SK-N-SH (cell line): ENCODE measurements around the gene TGFBRAP1. TPM values are rescaled to one million over a fixed set of nuclear protein-coding genes. Genes with fewer than 3 reads are reported as not detected.

Experiments
- CTCF ChIA-PET: fragments of 300-600, 350-600 bp; formaldehyde crosslinking; extraction: SDS; loops from one replicate; lab custom pipeline; 2021; lab: Yijun Ruan, JAX
- POLR2A ChIA-PET: fragments of 350-600 bp; sonication (Branson Sonifier 250); formaldehyde crosslinking; extraction: SDS; loops from one replicate; lab custom pipeline; 2020; ENCODE audit warnings: antibody characterized with exemption, inconsistent platforms; lab: Yijun Ruan, JAX
- DNase-seq: peaks from one replicate; pipeline ENCODE4 v3.0.0; 2012
- H2AFZ ChIP-seq: fragments of 200-600 bp; sonication (generic); 2 replicates; pipeline ENCODE4 v1.8.1; 2016; ENCODE audit warnings: antibody characterized with exemption, mild to moderate bottlenecking, low read depth
- H3F3A ChIP-seq: fragments of 200-600 bp; sonication (generic); replicated peaks from 2 replicates; pipeline ENCODE3; 2016; ENCODE audit warnings: antibody characterized with exemption, mild to moderate bottlenecking; ENCODE audit not compliant: insufficient read depth
- H3K27ac ChIP-seq, 2 experiments: fragments of 200-500 bp in 1 of 2; fragments of 200-600 bp in 1 of 2; sonication (Bioruptor generic) in 1 of 2; sonication (generic), shearing (Covaris generic) in 1 of 2; 2 replicates each; pipeline versions ENCODE4 v1.5.1 to v1.6.1; 2014 to 2016; ENCODE audit warnings: low read depth in 2 of 2, inconsistent platforms in 1 of 2, low read length in 1 of 2, mild to moderate bottlenecking in 1 of 2, mixed read lengths in 1 of 2
- H3K27me3 ChIP-seq: fragments of 200-600 bp; sonication (generic), shearing (Covaris generic); 2 replicates; pipeline ENCODE4 v1.6.1; 2016; ENCODE audit warnings: mixed run types; ENCODE audit not compliant: insufficient read depth
- H3K36me3 ChIP-seq, 2 experiments: fragments of 200-500 bp in 1 of 2; fragments of 200-600 bp in 1 of 2; sonication (Bioruptor generic) in 1 of 2; sonication (generic) in 1 of 2; replicated peaks in 1 of 2; 2 replicates each; pipeline versions ENCODE3 to v1.5.1; 2014 to 2016; ENCODE audit warnings: low read length in 1 of 2, mild to moderate bottlenecking in 1 of 2; ENCODE audit not compliant: insufficient read depth in 2 of 2, control insufficient read depth in 1 of 2
- H3K4me1 ChIP-seq, 2 experiments: fragments of 200-500 bp in 1 of 2; fragments of 200-600 bp in 1 of 2; sonication (Bioruptor generic) in 1 of 2; sonication (generic), shearing (Covaris generic) in 1 of 2; 2 replicates each; pipeline versions ENCODE4 v1.5.1 to v1.6.1; 2014 to 2016; ENCODE audit warnings: low read depth in 1 of 2, low read length in 1 of 2, mixed run types in 1 of 2; ENCODE audit not compliant: insufficient read depth in 2 of 2, control insufficient read depth in 1 of 2
- H3K4me2 ChIP-seq: fragments of 200-600 bp; sonication (generic), shearing (Covaris generic); 2 replicates; pipeline ENCODE4 v1.6.1; 2017; ENCODE audit warnings: mixed run types
- H3K4me3 ChIP-seq, 2 experiments: fragments of 200-500 bp in 1 of 2; fragments of 200-600 bp in 1 of 2; sonication (Bioruptor generic) in 1 of 2; sonication (generic), shearing (Covaris generic) in 1 of 2; 2 replicates each; pipeline versions ENCODE4 v1.5.1 to v1.8.1; 2014 to 2016; ENCODE audit warnings: low read depth in 2 of 2, inconsistent platforms in 1 of 2, low read length in 1 of 2, mild to moderate bottlenecking in 1 of 2, mixed read lengths in 1 of 2, moderate library complexity in 1 of 2
- H3K79me2 ChIP-seq: fragments of 200-600 bp; sonication (generic); 2 replicates; pipeline ENCODE4 v1.8.1; 2017; ENCODE audit warnings: mild to moderate bottlenecking; ENCODE audit not compliant: insufficient read depth
- H3K9ac ChIP-seq: fragments of 200-600 bp; sonication (generic); 2 replicates; pipeline ENCODE4 v1.6.1; 2017; ENCODE audit warnings: mixed run types
- H3K9me2 ChIP-seq: fragments of 200-600 bp; sonication (generic); 2 replicates; pipeline ENCODE4 v1.6.1; 2017; ENCODE audit warnings: mixed run types
- H3K9me3 ChIP-seq: fragments of 200-600 bp; sonication (generic); 2 replicates; pipeline ENCODE4 v1.6.1; 2017; ENCODE audit warnings: mixed run types, mild to moderate bottlenecking, moderate library complexity
- H4K20me1 ChIP-seq: fragments of 200-600 bp; sonication (generic); 2 replicates; pipeline ENCODE4 v1.6.1; 2017; ENCODE audit warnings: mild to moderate bottlenecking, mixed run types; ENCODE audit not compliant: insufficient read depth
- CHD2 ChIP-seq: fragments of 150-350 bp; IDR thresholded peaks from 2 replicates; pipeline ENCODE4 v1.6.1; 2018; ENCODE audit warnings: low read length; ENCODE audit not compliant: partially characterized antibody
- FOXJ3 ChIP-seq: sonication (generic); formaldehyde crosslinking; IDR thresholded peaks from 2 replicates; pipeline ENCODE4 v1.5.1; 2020; ENCODE audit warnings: mild to moderate bottlenecking, missing genetic modification reagents
- MXI1 ChIP-seq: IDR thresholded peaks from 2 replicates; pipeline ENCODE4 v1.6.1; 2012; ENCODE audit warnings: mild to moderate bottlenecking, low read depth, low read length, improper control_type of control experiment
- POLR2AphosphoS5 ChIP-seq: IDR thresholded peaks from 2 replicates; pipeline ENCODE4 v1.6.1; 2012; ENCODE audit warnings: low read depth, low read length
- RXRA ChIP-seq: IDR thresholded peaks from 2 replicates; pipeline ENCODE4 v1.4.0; 2012; ENCODE audit warnings: low read depth, mild to moderate bottlenecking, borderline replicate concordance
- SMC3 ChIP-seq: IDR thresholded peaks from 2 replicates; pipeline ENCODE4 v1.6.1; 2012; ENCODE audit warnings: low read depth, low read length, improper control_type of control experiment
- TEAD4 ChIP-seq: IDR thresholded peaks from 2 replicates; pipeline ENCODE4 v1.4.0; 2012; ENCODE audit warnings: mild to moderate bottlenecking, borderline replicate concordance; ENCODE audit not compliant: insufficient read depth
- YY1 ChIP-seq: IDR thresholded peaks from 2 replicates; pipeline ENCODE4 v1.4.0; 2012; ENCODE audit warnings: low read depth, mild to moderate bottlenecking
- WGBS: methylation state at CpG from one replicate; pipeline ENCODE4 v1.1.6; 2017; ENCODE audit warnings: low lambda C conversion rate; 5-methylcytosine and 5-hydroxymethylcytosine counted together
- polyA plus RNA-seq, 3 experiments: library from polyadenylated mRNA; depleted of rRNA; stranded (reverse); fragments of >200 nt; gene quantifications; 2 replicates each; pipeline ENCODE4 v1.2.3, GENCODE V29; 2012
- TF ChIP-seq, protein P1 (sequence below): IDR thresholded peaks from 2 replicates; pipeline ENCODE4; 2012
- TF ChIP-seq, protein P2 (sequence below): fragments of 200-600 bp; sonication (generic); IDR thresholded peaks from 2 replicates; pipeline ENCODE4 v1.6.1; 2017; ENCODE audit warnings: antibody characterized with exemption, mild to moderate bottlenecking, moderate library complexity
- TF ChIP-seq, protein P3 (sequence below): IDR thresholded peaks from 2 replicates; pipeline ENCODE4 v1.6.1; 2012; ENCODE audit warnings: mild to moderate bottlenecking, low read depth, low read length, moderate library complexity
- TF ChIP-seq, protein P4 (sequence below): IDR thresholded peaks from 2 replicates; pipeline ENCODE4 v1.4.0; 2012; ENCODE audit warnings: low read depth

Gene TGFBRAP1
- polyA plus RNA-seq, 1 of the 3 experiments (the other 2 are of a cell fraction) = 5.7 TPM

DNA sequence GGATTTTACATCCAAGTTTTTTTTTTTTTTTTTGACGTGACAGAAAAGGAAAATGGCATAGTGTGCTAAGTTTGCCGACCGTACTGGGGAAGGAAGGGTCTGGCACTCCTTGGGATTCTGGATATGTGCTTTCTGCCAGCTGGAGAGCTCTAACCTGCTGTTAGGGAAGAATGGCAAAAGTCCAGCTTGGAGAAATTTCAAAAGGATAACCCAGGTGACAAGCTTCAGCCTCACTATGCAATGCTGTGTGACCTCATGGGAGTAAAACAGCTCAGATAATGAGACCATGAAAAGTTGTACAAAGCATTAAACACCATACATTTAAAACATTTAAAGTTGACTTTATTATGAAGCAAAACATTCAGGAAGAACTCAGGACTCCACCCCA is 98.3 kb downstream of the TGFBRAP1 start:
- no peak for DNase-seq
- Histone ChIP-seq H3K4me1 (peaks cover 0 to 20% of the 10 kb centered on the region in 2 experiments; a peak in 3 of 4 replicates), H2AFZ (no peak overlapping the region), H3K4me2 (no peak overlapping the region), H3K9me3 (no peaks in the 10 kb centered on the region), H3F3A (no peaks in the 10 kb centered on the region), H3K79me2 (no peaks in the 10 kb centered on the region), H3K9me2 (no peaks in the 10 kb centered on the region), H3K36me3 (no peaks in the 10 kb centered on the region), H3K27ac (no peak overlapping the region; a peak in 1 of 4 replicates), H3K4me3 (no peak overlapping the region), H3K27me3 (no peaks in the 10 kb centered on the region), H4K20me1 (no peaks in the 10 kb centered on the region), H3K9ac (no peak overlapping the region)
- TF ChIP-seq, protein P1, sequence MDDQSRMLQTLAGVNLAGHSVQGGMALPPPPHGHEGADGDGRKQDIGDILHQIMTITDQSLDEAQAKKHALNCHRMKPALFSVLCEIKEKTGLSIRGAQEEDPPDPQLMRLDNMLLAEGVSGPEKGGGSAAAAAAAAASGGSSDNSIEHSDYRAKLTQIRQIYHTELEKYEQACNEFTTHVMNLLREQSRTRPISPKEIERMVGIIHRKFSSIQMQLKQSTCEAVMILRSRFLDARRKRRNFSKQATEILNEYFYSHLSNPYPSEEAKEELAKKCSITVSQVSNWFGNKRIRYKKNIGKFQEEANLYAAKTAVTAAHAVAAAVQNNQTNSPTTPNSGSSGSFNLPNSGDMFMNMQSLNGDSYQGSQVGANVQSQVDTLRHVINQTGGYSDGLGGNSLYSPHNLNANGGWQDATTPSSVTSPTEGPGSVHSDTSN = no peak
- TF ChIP-seq, protein P2, sequence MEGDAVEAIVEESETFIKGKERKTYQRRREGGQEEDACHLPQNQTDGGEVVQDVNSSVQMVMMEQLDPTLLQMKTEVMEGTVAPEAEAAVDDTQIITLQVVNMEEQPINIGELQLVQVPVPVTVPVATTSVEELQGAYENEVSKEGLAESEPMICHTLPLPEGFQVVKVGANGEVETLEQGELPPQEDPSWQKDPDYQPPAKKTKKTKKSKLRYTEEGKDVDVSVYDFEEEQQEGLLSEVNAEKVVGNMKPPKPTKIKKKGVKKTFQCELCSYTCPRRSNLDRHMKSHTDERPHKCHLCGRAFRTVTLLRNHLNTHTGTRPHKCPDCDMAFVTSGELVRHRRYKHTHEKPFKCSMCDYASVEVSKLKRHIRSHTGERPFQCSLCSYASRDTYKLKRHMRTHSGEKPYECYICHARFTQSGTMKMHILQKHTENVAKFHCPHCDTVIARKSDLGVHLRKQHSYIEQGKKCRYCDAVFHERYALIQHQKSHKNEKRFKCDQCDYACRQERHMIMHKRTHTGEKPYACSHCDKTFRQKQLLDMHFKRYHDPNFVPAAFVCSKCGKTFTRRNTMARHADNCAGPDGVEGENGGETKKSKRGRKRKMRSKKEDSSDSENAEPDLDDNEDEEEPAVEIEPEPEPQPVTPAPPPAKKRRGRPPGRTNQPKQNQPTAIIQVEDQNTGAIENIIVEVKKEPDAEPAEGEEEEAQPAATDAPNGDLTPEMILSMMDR = no peak
- TF ChIP-seq RXRA (no peak), POLR2AphosphoS5 (no peak), FOXJ3 (no peak), SMC3 (no peak), YY1 (no peak), TEAD4 (no peak), CHD2 (no peak), MXI1 (no peak)
- TF ChIP-seq, protein P3, sequence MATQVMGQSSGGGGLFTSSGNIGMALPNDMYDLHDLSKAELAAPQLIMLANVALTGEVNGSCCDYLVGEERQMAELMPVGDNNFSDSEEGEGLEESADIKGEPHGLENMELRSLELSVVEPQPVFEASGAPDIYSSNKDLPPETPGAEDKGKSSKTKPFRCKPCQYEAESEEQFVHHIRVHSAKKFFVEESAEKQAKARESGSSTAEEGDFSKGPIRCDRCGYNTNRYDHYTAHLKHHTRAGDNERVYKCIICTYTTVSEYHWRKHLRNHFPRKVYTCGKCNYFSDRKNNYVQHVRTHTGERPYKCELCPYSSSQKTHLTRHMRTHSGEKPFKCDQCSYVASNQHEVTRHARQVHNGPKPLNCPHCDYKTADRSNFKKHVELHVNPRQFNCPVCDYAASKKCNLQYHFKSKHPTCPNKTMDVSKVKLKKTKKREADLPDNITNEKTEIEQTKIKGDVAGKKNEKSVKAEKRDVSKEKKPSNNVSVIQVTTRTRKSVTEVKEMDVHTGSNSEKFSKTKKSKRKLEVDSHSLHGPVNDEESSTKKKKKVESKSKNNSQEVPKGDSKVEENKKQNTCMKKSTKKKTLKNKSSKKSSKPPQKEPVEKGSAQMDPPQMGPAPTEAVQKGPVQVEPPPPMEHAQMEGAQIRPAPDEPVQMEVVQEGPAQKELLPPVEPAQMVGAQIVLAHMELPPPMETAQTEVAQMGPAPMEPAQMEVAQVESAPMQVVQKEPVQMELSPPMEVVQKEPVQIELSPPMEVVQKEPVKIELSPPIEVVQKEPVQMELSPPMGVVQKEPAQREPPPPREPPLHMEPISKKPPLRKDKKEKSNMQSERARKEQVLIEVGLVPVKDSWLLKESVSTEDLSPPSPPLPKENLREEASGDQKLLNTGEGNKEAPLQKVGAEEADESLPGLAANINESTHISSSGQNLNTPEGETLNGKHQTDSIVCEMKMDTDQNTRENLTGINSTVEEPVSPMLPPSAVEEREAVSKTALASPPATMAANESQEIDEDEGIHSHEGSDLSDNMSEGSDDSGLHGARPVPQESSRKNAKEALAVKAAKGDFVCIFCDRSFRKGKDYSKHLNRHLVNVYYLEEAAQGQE = no peak
- TF ChIP-seq, protein P4, sequence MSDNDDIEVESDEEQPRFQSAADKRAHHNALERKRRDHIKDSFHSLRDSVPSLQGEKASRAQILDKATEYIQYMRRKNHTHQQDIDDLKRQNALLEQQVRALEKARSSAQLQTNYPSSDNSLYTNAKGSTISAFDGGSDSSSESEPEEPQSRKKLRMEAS = no peak
- ChIA-PET CTCF (interaction anchor here (0.7 to 18.3 kb wide), 4 partner anchors 12 to 113 kb away, joined by 3 to 459 read pairs (median 4); no protein-coding TSS in a partner anchor), POLR2A (no interaction called here)
- 37% methylated on average over 3 of the region's 3 CpGs for WGBS
